Nephron (organoid): Measurements from ENCODE around the gene MSLN.

Experiments used
- H3K27ac Mint-ChIP-seq, 3 experiments: 2 replicates each; pipeline ENCODE4 v1.8.0; 2020; ENCODE audit warnings: mixed read lengths in 3 of 3, mild to moderate bottlenecking in 2 of 3, moderate library complexity in 1 of 3
- H3K27me3 Mint-ChIP-seq: 2 replicates; pipeline ENCODE4 v1.8.0; 2021; ENCODE audit warnings: low read depth, mild to moderate bottlenecking, moderate library complexity, mixed read lengths
- H3K36me3 Mint-ChIP-seq: 2 replicates; pipeline ENCODE4 v1.8.0; 2020; ENCODE audit warnings: low read depth, mixed read lengths
- H3K4me1 Mint-ChIP-seq: 2 replicates; pipeline ENCODE4 v1.8.0; 2020; ENCODE audit warnings: mixed read lengths
- H3K4me3 Mint-ChIP-seq, 3 experiments: 2 replicates each; pipeline ENCODE4 v1.8.0; 2020; ENCODE audit warnings: mild to moderate bottlenecking in 3 of 3, mixed read lengths in 3 of 3, moderate library complexity in 2 of 3
- H3K9me3 Mint-ChIP-seq: 2 replicates; pipeline ENCODE4 v1.8.0; 2020; ENCODE audit warnings: mixed read lengths
- TF ChIP-seq, protein P1 (sequence below), 3 experiments: fragments of 200-600 bp; sonication (generic); IDR thresholded peaks; one replicate each; pipeline ENCODE4 v1.5.0; 2021; ENCODE audit warnings: antibody characterized with exemption in 3 of 3; ENCODE audit not compliant: unreplicated experiment in 3 of 3

MSLN gene

DNA sequence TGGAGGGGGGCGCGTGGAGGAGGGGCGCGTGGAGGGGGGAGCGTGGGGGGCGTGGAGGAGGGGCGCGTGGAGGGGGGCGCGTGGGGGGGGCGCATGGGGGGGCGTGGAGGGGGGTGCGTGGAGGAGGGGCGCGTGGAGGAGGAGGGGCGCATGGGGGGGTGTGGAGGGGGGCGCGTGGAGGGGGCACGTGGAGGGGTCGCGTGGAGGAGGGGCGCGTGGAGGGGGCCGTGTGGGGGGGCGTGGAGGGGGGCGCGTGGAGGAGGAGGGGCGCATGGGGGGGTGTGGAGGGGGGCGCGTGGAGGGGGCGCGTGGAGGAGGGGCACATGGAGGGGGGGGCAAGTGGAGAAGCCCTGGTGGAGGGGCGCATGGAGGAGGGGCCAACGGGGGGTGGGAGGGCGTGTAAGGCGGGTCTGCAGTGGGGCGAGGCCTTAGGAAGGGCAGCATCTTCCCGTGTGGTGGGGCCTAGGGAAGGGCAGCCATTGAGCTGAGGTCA is 7.3 kb downstream of the MSLN start:
- no peak overlapping the region for H3K4me3 Mint-ChIP-seq
- no peak overlapping the region for H3K27ac Mint-ChIP-seq
- no peaks in the 10 kb centered on the region for H3K9me3 Mint-ChIP-seq
- peaks cover 5% of the 10 kb centered on the region for H3K27me3 Mint-ChIP-seq
- H3K36me3 Mint-ChIP-seq: no peaks in the 10 kb centered on the region
- TF ChIP-seq, protein P1, sequence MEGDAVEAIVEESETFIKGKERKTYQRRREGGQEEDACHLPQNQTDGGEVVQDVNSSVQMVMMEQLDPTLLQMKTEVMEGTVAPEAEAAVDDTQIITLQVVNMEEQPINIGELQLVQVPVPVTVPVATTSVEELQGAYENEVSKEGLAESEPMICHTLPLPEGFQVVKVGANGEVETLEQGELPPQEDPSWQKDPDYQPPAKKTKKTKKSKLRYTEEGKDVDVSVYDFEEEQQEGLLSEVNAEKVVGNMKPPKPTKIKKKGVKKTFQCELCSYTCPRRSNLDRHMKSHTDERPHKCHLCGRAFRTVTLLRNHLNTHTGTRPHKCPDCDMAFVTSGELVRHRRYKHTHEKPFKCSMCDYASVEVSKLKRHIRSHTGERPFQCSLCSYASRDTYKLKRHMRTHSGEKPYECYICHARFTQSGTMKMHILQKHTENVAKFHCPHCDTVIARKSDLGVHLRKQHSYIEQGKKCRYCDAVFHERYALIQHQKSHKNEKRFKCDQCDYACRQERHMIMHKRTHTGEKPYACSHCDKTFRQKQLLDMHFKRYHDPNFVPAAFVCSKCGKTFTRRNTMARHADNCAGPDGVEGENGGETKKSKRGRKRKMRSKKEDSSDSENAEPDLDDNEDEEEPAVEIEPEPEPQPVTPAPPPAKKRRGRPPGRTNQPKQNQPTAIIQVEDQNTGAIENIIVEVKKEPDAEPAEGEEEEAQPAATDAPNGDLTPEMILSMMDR (IDR thresholded peaks at IDR 0.05; ENCODE audit: unreplicated experiment in 3 of 3): no peak
- no peaks in the 10 kb centered on the region for H3K4me1 Mint-ChIP-seq

GRCh38 chr16:768428-768827 is 7.9 kb downstream of the MSLN start:
- H3K4me3 Mint-ChIP-seq: no peak overlapping the region
- no peaks in the 10 kb centered on the region for H3K4me1 Mint-ChIP-seq
- no peaks in the 10 kb centered on the region for H3K9me3 Mint-ChIP-seq
- peaks cover 5% of the 10 kb centered on the region for H3K27me3 Mint-ChIP-seq
- H3K27ac Mint-ChIP-seq: no peak overlapping the region
- TF ChIP-seq, protein P1 (IDR thresholded peaks at IDR 0.05; ENCODE audit: unreplicated experiment in 3 of 3): no peak
- no peaks in the 10 kb centered on the region for H3K36me3 Mint-ChIP-seq

GRCh38 chr16:769184-769784 is 8.8 kb downstream of the MSLN start:
- no peaks in the 10 kb centered on the region for H3K4me1 Mint-ChIP-seq
- no peak overlapping the region for H3K27ac Mint-ChIP-seq
- TF ChIP-seq, protein P1 (IDR thresholded peaks at IDR 0.05; ENCODE audit: unreplicated experiment in 3 of 3): no peak
- peaks cover 5% of the 10 kb centered on the region for H3K27me3 Mint-ChIP-seq
- H3K36me3 Mint-ChIP-seq: no peaks in the 10 kb centered on the region
- H3K9me3 Mint-ChIP-seq: no peaks in the 10 kb centered on the region
- H3K4me3 Mint-ChIP-seq: no peak overlapping the region

GRCh38 chr16:769934-770333 is 9.4 kb downstream of the MSLN start:
- Mint-ChIP-seq H3K9me3 (no peaks in the 10 kb centered on the region), H3K27me3 (peaks cover 5% of the 10 kb centered on the region), H3K4me3 (no peak overlapping the region), H3K4me1 (no peaks in the 10 kb centered on the region), H3K36me3 (no peaks in the 10 kb centered on the region), H3K27ac (no peak overlapping the region)
- TF ChIP-seq, protein P1 (IDR thresholded peaks at IDR 0.05; ENCODE audit: unreplicated experiment in 3 of 3): no peak

GRCh38 chr16:770411-770810 is 9.9 kb downstream of the MSLN start:
- Mint-ChIP-seq H3K27ac (no peak overlapping the region), H3K36me3 (no peaks in the 10 kb centered on the region), H3K27me3 (peaks cover 5% of the 10 kb centered on the region), H3K4me1 (no peaks in the 10 kb centered on the region), H3K9me3 (no peaks in the 10 kb centered on the region), H3K4me3 (no peak overlapping the region)
- TF ChIP-seq, protein P1 (IDR thresholded peaks at IDR 0.05; ENCODE audit: unreplicated experiment in 3 of 3): no peak

DNA sequence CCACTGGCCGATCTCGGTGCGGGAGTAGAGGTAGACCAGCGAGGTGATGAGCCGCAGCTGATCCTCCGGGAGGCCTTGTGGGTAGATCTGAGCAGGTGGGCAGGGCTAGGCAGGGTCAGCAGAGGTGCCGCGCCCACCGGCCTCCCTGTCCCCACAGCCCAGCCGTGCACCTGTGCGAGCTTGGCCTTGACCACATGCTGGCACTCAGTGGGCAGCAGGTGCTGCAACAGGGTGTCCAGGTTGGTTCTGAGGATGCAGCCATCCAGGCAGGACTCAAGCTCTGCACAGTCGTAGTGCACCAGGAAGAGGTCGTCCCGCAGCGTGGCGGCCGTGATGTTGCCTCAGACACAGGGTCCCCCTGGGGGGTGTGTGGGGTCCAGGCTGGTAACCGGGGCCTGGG is 12.4 kb downstream of the MSLN start:
- no peaks in the 10 kb centered on the region for H3K4me1 Mint-ChIP-seq
- peaks cover 10% of the 10 kb centered on the region for H3K27me3 Mint-ChIP-seq
- H3K27ac Mint-ChIP-seq: no peak overlapping the region
- H3K4me3 Mint-ChIP-seq: no peak overlapping the region
- TF ChIP-seq, protein P1 (IDR thresholded peaks at IDR 0.05; ENCODE audit: unreplicated experiment in 3 of 3): no peak
- H3K9me3 Mint-ChIP-seq: no peaks in the 10 kb centered on the region
- H3K36me3 Mint-ChIP-seq: no peaks in the 10 kb centered on the region
